ENCODE data around the gene CELF1. TPM values are rescaled to one million over a fixed set of nuclear protein-coding genes. Genes with fewer than 3 reads are reported as not detected.

Gene CELF1
- total and polyA plus RNA-seq, 2 of the 13 experiments (the other 11 are each of a cell fraction or from before 2014, with no cell fraction given) = 69.0 to 80.1 TPM

DNA sequence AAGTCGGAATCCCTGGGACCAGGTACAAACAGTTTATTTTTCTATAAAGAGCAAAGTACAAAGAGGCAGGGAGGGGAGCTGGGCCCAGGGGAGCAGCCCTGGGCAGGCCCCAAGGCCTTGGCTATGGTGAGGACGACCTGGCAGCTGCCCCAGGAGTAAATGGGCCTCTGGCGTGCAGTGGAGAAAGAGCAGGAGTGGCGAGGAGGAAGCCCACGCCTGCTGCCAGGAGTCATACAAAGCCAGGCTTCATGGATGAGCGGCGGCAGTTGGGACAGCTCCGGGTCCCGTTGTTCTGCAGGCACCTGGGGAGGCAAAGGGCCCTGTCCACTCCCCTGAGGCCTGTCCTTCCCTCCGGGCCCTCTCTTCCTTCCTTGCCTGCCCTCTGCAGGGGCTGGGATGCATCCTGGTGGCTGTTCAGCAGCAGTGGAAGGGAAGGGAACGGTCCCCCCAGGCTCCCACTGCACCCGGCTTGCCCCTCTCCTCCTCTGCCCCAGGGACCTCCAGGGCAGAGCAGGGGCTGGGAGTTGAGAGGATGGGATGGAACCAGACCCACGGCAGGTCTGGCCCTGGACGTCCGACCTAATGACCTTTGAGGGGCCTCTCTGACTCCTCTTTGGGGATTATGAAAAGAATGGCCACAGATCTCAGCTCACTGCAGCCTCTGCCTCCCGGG lies 115.0 kb downstream of the CELF1 start (continued):
- TF ChIP-seq, protein P1, sequence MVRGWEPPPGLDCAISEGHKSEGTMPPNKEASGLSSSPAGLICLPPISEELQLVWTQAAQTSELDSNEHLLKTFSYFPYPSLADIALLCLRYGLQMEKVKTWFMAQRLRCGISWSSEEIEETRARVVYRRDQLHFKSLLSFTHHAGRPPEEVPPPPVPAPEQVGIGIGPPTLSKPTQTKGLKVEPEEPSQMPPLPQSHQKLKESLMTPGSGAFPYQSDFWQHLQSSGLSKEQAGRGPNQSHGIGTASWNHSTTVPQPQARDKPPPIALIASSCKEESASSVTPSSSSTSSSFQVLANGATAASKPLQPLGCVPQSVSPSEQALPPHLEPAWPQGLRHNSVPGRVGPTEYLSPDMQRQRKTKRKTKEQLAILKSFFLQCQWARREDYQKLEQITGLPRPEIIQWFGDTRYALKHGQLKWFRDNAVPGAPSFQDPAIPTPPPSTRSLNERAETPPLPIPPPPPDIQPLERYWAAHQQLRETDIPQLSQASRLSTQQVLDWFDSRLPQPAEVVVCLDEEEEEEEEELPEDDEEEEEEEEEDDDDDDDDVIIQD (CRISPR knock-in tag; IDR thresholded peaks at IDR 0.05; ENCODE audit: low read depth) = no peak; the same call in 1 of the 2 replicates
- TF ChIP-seq ZNF34 (CRISPR knock-in tag; IDR thresholded peaks at IDR 0.05; ENCODE audit: borderline replicate concordance) (peak; percentile 47; the same call in 1 of the 2 replicates), TSC22D2 (CRISPR knock-in tag; IDR thresholded peaks at IDR 0.05; ENCODE audit: borderline replicate concordance) (peak; percentile 19; the same call in 1 of the 2 replicates), ZSCAN29 (CRISPR knock-in tag; conservative IDR thresholded peaks at IDR 0.05) (0 out of 2 replicates have a peak, but pooled peaks have one; percentile 23), DMAP1 (CRISPR knock-in tag; IDR thresholded peaks at IDR 0.05) (peak; percentile 65), ZNF292 (CRISPR knock-in tag; IDR thresholded peaks at IDR 0.05; ENCODE audit: borderline replicate concordance, low read depth) (peak; percentile 83), ZNF790 (CRISPR knock-in tag; IDR thresholded peaks at IDR 0.05; ENCODE audit: borderline replicate concordance) (peak; percentile 74; the same call in 1 of the 2 replicates), ZNF296 (CRISPR knock-in tag; conservative IDR thresholded peaks at IDR 0.05) (0 out of 2 replicates have a peak, but pooled peaks have one; percentile 28), ZSCAN21 (CRISPR knock-in tag; IDR thresholded peaks at IDR 0.05; ENCODE audit: borderline replicate concordance) (peak; percentile 21; the same call in 1 of the 2 replicates), WIZ (CRISPR knock-in tag; IDR thresholded peaks at IDR 0.05) (0 out of 2 replicates have a peak, but pooled peaks have one; percentile 31), PCBP1 (IDR thresholded peaks at IDR 0.05; ENCODE audit: borderline replicate concordance, low read depth, low read length) (0 out of 2 replicates have a peak, but pooled peaks have one; percentile 55), PTBP1 (IDR thresholded peaks at IDR 0.05; ENCODE audit: low read depth, low read length, poor library complexity, severe bottlenecking) (peak; percentile 54), TAF1 (CRISPR knock-in tag; IDR thresholded peaks at IDR 0.05) (peak; percentile 72), ZNF709 (CRISPR knock-in tag; IDR thresholded peaks at IDR 0.05) (peak; percentile 53), ZNF670 (CRISPR knock-in tag; IDR thresholded peaks at IDR 0.05; ENCODE audit: borderline replicate concordance) (0 out of 2 replicates have a peak, but pooled peaks have one; percentile 45)
- TF ChIP-seq, protein P2, sequence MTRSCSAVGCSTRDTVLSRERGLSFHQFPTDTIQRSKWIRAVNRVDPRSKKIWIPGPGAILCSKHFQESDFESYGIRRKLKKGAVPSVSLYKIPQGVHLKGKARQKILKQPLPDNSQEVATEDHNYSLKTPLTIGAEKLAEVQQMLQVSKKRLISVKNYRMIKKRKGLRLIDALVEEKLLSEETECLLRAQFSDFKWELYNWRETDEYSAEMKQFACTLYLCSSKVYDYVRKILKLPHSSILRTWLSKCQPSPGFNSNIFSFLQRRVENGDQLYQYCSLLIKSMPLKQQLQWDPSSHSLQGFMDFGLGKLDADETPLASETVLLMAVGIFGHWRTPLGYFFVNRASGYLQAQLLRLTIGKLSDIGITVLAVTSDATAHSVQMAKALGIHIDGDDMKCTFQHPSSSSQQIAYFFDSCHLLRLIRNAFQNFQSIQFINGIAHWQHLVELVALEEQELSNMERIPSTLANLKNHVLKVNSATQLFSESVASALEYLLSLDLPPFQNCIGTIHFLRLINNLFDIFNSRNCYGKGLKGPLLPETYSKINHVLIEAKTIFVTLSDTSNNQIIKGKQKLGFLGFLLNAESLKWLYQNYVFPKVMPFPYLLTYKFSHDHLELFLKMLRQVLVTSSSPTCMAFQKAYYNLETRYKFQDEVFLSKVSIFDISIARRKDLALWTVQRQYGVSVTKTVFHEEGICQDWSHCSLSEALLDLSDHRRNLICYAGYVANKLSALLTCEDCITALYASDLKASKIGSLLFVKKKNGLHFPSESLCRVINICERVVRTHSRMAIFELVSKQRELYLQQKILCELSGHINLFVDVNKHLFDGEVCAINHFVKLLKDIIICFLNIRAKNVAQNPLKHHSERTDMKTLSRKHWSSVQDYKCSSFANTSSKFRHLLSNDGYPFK (CRISPR knock-in tag; IDR thresholded peaks at IDR 0.05; ENCODE audit: borderline replicate concordance) = peak; percentile 55; the same call in 1 of the 2 replicates
- TF ChIP-seq, protein P3, sequence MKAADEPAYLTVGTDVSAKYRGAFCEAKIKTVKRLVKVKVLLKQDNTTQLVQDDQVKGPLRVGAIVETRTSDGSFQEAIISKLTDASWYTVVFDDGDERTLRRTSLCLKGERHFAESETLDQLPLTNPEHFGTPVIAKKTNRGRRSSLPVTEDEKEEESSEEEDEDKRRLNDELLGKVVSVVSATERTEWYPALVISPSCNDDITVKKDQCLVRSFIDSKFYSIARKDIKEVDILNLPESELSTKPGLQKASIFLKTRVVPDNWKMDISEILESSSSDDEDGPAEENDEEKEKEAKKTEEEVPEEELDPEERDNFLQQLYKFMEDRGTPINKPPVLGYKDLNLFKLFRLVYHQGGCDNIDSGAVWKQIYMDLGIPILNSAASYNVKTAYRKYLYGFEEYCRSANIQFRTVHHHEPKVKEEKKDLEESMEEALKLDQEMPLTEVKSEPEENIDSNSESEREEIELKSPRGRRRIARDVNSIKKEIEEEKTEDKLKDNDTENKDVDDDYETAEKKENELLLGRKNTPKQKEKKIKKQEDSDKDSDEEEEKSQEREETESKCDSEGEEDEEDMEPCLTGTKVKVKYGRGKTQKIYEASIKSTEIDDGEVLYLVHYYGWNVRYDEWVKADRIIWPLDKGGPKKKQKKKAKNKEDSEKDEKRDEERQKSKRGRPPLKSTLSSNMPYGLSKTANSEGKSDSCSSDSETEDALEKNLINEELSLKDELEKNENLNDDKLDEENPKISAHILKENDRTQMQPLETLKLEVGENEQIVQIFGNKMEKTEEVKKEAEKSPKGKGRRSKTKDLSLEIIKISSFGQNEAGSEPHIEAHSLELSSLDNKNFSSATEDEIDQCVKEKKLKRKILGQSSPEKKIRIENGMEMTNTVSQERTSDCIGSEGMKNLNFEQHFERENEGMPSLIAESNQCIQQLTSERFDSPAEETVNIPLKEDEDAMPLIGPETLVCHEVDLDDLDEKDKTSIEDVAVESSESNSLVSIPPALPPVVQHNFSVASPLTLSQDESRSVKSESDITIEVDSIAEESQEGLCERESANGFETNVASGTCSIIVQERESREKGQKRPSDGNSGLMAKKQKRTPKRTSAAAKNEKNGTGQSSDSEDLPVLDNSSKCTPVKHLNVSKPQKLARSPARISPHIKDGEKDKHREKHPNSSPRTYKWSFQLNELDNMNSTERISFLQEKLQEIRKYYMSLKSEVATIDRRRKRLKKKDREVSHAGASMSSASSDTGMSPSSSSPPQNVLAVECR (CRISPR knock-in tag; IDR thresholded peaks at IDR 0.05; ENCODE audit: borderline replicate concordance) = peak; percentile 56; the same call in 1 of the 2 replicates
- TF ChIP-seq, protein P4, sequence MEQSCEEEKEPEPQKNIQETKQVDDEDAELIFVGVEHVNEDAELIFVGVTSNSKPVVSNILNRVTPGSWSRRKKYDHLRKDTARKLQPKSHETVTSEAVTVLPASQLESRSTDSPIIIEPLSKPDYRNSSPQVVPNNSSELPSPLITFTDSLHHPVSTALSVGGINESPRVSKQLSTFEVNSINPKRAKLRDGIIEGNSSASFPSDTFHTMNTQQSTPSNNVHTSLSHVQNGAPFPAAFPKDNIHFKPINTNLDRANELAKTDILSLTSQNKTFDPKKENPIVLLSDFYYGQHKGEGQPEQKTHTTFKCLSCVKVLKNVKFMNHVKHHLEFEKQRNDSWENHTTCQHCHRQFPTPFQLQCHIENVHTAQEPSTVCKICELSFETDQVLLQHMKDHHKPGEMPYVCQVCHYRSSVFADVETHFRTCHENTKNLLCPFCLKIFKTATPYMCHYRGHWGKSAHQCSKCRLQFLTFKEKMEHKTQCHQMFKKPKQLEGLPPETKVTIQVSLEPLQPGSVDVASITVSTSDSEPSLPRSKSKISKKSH (CRISPR knock-in tag; IDR thresholded peaks at IDR 0.05; ENCODE audit: borderline replicate concordance) = peak; percentile 71
